HG03095 (cell line): Measurements from ENCODE around the gene GABBR2.

ENCODE experiments used
- ATAC-seq: cut with Tn5 transposase; IDR thresholded peaks from one replicate; pipeline ENCODE4 v1.9.1; 2021; ENCODE audit warnings: moderate library complexity; ENCODE audit not compliant: unreplicated experiment

GABBR2 gene

DNA sequence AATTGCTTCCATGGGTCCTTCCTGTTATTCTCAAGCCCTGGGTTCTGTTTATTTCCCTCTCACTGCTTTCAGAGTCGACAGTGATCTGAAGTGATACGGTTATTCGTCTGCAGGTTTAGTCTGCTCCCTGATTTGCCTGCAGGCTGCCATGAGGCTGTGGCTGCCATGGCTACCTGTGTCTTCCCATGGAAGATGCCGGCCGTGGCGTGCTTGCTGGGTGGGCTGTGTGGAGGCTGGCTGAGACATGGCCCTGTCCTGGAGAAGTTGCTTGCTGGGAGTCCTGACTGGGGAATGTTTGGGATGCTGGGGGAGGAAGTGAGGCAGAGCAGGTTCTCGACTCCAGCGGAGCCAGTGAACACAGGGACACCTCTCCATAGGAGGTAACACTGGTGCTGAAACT lies 349.2 kb downstream of the GABBR2 start:
- no peak for ATAC-seq

DNA sequence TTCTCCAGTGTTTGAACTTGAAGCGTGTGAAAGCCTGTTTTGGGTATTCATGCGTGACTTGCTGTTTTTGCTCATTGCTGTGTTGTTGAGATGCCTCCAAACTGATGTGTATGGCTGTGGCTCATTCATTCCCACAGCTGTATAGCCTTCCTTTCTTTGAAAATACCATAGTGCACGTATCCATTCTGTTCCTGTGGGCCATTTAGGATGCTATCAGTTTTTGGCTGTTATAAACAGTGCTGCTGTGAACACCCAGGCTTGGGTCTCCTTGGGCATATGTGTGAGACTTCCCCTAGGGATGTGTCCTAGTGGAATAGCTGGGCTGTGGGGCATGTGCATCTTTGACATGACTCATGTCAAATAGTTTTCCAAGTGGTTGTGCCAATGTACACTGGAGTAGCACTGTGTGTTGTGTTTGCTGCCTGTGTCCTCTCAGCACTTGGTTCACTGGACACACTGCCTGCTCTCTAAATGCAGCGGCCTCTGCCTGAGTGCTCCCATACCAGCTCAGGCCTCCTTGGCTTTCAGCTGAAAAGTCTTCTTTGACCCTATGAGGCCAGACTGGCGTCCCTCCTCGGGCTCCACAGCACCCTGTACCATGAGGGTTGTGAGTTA lies 350.7 kb downstream of the GABBR2 start:
- ATAC-seq = no peak

- ATAC-seq = no peak
Observed at GRCh38 chr9:98356953-98357690, 351.6 kb downstream of the GABBR2 start.

DNA sequence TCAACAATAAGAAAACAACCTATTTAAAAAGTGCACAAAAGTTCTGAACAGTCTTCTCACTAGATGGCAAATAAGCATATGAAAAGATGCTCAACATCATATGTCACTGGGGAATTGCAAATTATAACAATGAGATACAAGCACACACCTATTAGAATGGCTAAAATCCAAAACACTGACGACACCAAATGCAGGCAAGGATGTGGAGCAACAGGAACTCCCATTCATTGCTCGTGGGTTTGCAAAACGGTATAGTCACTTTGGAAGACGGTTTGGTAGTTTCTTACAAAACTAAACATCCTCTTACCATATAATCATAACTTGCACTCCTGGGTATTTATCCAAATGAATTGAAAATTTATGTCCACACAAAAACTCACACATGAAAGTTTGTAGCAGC lies 352.4 kb downstream of the GABBR2 start:
- ATAC-seq = no peak

DNA sequence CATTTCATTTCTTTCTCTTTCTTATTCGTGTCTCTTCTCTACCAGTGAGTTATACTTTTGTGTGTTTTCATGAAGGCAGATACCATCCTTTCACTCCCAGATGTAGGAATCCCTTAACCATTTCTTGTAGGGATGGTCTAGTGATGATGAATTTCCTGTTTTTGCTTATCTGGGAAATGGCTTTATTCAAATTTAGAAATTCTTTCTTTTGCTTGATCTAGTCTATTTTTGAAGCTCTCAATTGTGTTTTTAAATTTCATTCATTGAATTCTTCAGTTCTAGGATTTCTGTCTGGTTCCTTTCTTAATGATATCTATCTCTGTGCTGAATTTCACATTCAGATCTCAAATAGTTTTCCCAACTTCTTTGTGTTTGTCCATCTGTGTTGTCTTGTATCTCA lies 357.4 kb downstream of the GABBR2 start:
- no peak for ATAC-seq

- no peak for ATAC-seq
Observed at GRCh38 chr9:98347642-98348041, 361.1 kb downstream of the GABBR2 start.

GRCh38 chr9:98345011-98345410 lies 363.7 kb downstream of the GABBR2 start:
- no peak for ATAC-seq

DNA sequence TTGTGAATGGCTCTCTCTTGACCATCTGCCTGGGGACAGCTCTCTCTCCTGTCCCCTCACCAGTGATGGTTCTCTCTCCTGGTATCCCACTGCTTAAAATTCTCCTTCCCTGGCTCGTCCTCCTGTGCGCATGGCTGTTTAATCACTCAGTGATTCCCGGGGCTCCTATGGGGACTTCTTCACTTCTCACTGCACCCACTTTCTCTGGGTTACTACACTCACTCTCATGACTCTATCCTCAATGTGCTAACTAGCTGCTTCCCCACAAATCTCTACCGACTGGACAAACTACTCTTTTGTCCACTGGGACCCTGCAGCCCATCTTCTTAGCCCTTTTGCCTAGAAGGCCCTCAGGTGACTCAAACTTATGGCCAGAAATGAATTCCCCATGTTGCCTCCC lies 364.2 kb downstream of the GABBR2 start:
- ATAC-seq = no peak

DNA sequence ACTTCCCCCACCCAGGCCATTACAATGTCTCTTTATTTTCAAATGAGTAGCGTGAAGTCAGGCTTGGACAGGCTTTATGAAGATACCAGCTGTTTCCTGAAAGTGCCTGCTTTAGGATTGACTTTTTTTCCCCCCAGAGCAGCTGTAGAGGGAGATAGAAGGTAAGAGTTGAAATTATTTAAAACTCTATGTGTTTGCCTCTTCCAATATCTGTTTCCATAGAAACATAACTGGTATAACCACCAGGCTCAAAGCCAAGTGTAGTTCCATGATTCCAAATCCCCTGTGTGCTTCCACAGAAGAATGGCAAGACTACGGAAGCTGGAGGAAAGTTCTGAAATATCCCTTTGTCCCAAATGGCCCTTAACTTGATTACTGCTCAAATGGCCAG lies 365.9 kb downstream of the GABBR2 start:
- no peak for ATAC-seq

- no peak for ATAC-seq
Observed at GRCh38 chr9:98342098-98342819, 366.5 kb downstream of the GABBR2 start.

GRCh38 chr9:98341157-98342097 lies 367.3 kb downstream of the GABBR2 start:
- ATAC-seq = no peak

- no peak for ATAC-seq
Observed at GRCh38 chr9:98339987-98340800, 368.5 kb downstream of the GABBR2 start.

DNA sequence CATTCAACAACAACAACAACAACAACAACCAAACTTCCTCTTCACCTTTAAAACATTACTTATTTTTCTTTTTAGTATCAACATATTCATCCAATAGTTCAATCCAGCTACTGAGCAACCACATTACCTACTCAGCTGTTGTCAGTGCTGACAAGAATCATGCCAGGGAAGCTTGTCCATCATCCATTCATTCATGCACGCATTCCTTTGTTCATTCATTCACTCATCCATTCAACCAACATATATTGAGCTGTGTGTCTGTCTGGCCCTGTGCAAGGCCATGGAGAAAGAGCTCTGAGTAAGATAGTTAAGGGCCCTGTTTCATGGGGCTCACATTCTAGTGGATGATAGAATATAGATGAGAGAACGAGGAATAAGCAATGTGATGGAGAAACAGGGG lies 373.1 kb downstream of the GABBR2 start:
- ATAC-seq = no peak

- ATAC-seq = no peak
Observed at GRCh38 chr9:98334796-98335195, 373.9 kb downstream of the GABBR2 start.

GRCh38 chr9:98333703-98334582 lies 374.8 kb downstream of the GABBR2 start:
- no peak for ATAC-seq

GRCh38 chr9:98332405-98332831 lies 376.3 kb downstream of the GABBR2 start:
- ATAC-seq = no peak

GRCh38 chr9:98331536-98332259 lies 377.0 kb downstream of the GABBR2 start:
- no peak for ATAC-seq

DNA sequence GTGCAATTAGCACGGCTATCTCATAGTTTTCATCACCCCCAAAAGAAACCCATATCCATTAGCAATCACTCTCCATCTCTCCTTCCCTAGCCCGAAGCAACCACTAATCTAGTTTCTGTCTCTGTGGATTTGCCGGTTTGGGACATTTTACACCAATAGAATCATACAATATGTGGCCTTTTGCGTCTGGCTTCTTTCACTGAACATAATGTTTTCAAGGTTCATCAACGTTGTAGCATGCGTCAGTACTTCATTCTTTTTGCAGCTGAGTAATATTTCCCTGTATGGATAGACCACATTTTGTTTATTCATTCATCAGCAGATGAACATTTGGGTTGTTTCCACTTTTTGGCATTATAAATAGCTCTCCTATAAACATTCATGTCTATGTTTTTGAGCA lies 377.9 kb downstream of the GABBR2 start:
- ATAC-seq = no peak

DNA sequence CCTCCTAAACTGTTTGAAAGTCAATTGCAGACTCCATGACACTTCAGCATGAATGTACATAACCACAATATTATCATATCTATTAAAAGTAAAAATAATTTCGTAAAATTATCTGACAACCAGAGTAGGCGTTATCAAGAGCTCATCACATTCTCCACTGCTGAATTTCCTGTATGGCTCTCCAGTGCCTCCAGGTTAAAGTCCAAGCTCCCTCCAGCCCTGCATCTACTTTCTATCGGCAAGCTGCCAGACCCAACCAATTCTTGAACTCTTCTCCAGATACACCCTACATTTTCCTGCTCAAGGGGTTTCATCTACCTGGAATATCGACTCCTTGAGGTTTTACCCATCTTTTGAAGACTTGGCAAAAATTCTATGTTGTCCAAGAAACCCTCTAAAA lies 378.8 kb downstream of the GABBR2 start:
- ATAC-seq = no peak
